CD14-positive monocyte (primary cell): ENCODE measurements around the gene CELF1. TPM values are rescaled to one million over a fixed set of nuclear protein-coding genes. Genes with fewer than 3 reads are reported as not detected.

Experiments used
- DNase-seq, 3 donors: peaks; one replicate each; pipeline ENCODE4 v3.0.0-alpha.2; 2011 to 2022
- H2AFZ ChIP-seq: 2 replicates; pipeline ENCODE4 v1.6.0; 2012; ENCODE audit warnings: mild to moderate bottlenecking, low read depth, low read length, inconsistent platforms; ENCODE audit not compliant: insufficient read depth, poor library complexity, severe bottlenecking
- H3K27ac ChIP-seq, 2 donors: 1 replicate in 1 of 2; 2 replicates in 1 of 2; pipeline ENCODE4 v1.5.1; 2012 to 2013; ENCODE audit warnings: low read length in 2 of 2, control low read depth in 1 of 2, inconsistent platforms in 1 of 2, low read depth in 1 of 2, mild to moderate bottlenecking in 1 of 2
- H3K27me3 ChIP-seq, 2 donors: one replicate each; pipeline versions ENCODE4 v1.6.0 to v1.6.1; 2011 to 2013; ENCODE audit warnings: low read length in 2 of 2; ENCODE audit not compliant: control insufficient read depth in 2 of 2, insufficient read depth in 2 of 2
- H3K36me3 ChIP-seq, 2 donors: replicated peaks in 1 of 2; 1 replicate in 1 of 2; 2 replicates in 1 of 2; pipeline versions ENCODE4 v1.5.1 to v1.6.1; 2012 to 2013; ENCODE audit warnings: low read length in 2 of 2, control low read depth in 1 of 2, inconsistent platforms in 1 of 2, mild to moderate bottlenecking in 1 of 2; ENCODE audit not compliant: insufficient read depth in 2 of 2, control insufficient read depth in 1 of 2
- H3K4me1 ChIP-seq, 2 donors: 1 replicate in 1 of 2; 2 replicates in 1 of 2; pipeline versions ENCODE4 v1.5.1 to v1.6.1; 2012 to 2013; ENCODE audit warnings: low read length in 2 of 2, control low read depth in 1 of 2, inconsistent platforms in 1 of 2, mild to moderate bottlenecking in 1 of 2, moderate library complexity in 1 of 2; ENCODE audit not compliant: insufficient read depth in 2 of 2, control insufficient read depth in 1 of 2
- H3K4me2 ChIP-seq: replicated peaks from 2 replicates; pipeline ENCODE3; 2012; ENCODE audit warnings: low read length, moderate library complexity, mild to moderate bottlenecking; ENCODE audit not compliant: poor library complexity, severe bottlenecking; ENCODE audit errors: extremely low read depth
- H3K4me3 ChIP-seq, 3 experiments: fragments of 200-600 bp in 1 of 3; sonication (generic) in 1 of 3; replicated peaks in 1 of 3; 1 replicate in 2 of 3; 2 replicates in 1 of 3; pipeline ENCODE4 v1.5.1; 2011 to 2013; ENCODE audit warnings: low read length in 3 of 3, mild to moderate bottlenecking in 3 of 3, control low read depth in 2 of 3, low read depth in 2 of 3, inconsistent platforms in 1 of 3, moderate library complexity in 1 of 3
- H3K79me2 ChIP-seq: 2 replicates; pipeline ENCODE4 v1.6.0; 2012; ENCODE audit warnings: mild to moderate bottlenecking, control low read depth, inconsistent platforms, low read length, moderate library complexity; ENCODE audit not compliant: insufficient read depth
- H3K9ac ChIP-seq: 2 replicates; pipeline ENCODE4 v1.6.0; 2017; ENCODE audit warnings: low read length, mild to moderate bottlenecking; ENCODE audit not compliant: insufficient read depth, poor library complexity, severe bottlenecking
- H3K9me3 ChIP-seq, 2 donors: replicated peaks in 1 of 2; 1 replicate in 1 of 2; 2 replicates in 1 of 2; pipeline versions ENCODE4 v1.5.1 to v1.6.1; 2012 to 2013; ENCODE audit warnings: low read length in 2 of 2, control low read depth in 1 of 2; ENCODE audit not compliant: control insufficient read depth in 1 of 2, insufficient read depth in 1 of 2
- H4K20me1 ChIP-seq: 2 replicates; pipeline ENCODE4 v1.6.0; 2012; ENCODE audit warnings: mild to moderate bottlenecking, low read length, control low read depth, moderate library complexity; ENCODE audit not compliant: insufficient read depth
- H3K27ac Mint-ChIP-seq, 7 donors: one replicate each; pipeline ENCODE4 v1.8.0; 2020; ENCODE audit warnings: mild to moderate bottlenecking in 7 of 7, mixed read lengths in 7 of 7, moderate library complexity in 6 of 7, inconsistent platforms in 2 of 7
- H3K27me3 Mint-ChIP-seq, 3 donors: one replicate each; pipeline ENCODE4 v1.8.0; 2021 to 2022; ENCODE audit warnings: low read depth in 3 of 3, mild to moderate bottlenecking in 3 of 3, mixed read lengths in 3 of 3, moderate library complexity in 3 of 3, inconsistent platforms in 1 of 3
- H3K36me3 Mint-ChIP-seq, 2 donors: one replicate each; pipeline ENCODE4 v1.8.0; 2020; ENCODE audit warnings: mixed read lengths in 2 of 2, inconsistent platforms in 1 of 2, mild to moderate bottlenecking in 1 of 2
- H3K4me1 Mint-ChIP-seq: one replicate; pipeline ENCODE4 v1.8.0; 2020; ENCODE audit warnings: mild to moderate bottlenecking, mixed read lengths
- H3K4me3 Mint-ChIP-seq, 2 donors: one replicate each; pipeline ENCODE4 v1.8.0; 2020; ENCODE audit warnings: mild to moderate bottlenecking in 2 of 2, mixed read lengths in 2 of 2, moderate library complexity in 1 of 2
- H3K9me3 Mint-ChIP-seq, 7 donors: one replicate each; pipeline ENCODE4 v1.8.0; 2020 to 2022; ENCODE audit warnings: mixed read lengths in 7 of 7, mild to moderate bottlenecking in 6 of 7, moderate library complexity in 6 of 7, inconsistent platforms in 2 of 7
- CTCF ChIP-seq: fragments of 200-600 bp; IDR thresholded peaks from one replicate; pipeline ENCODE4 v1.8.0; 2022; ENCODE audit warnings: antibody characterized with exemption, mild to moderate bottlenecking
- WGBS: methylation state at CpG from one replicate; pipeline ENCODE4 v1.1.5; 2013; ENCODE audit warnings: missing lambda C conversion rate; ENCODE audit not compliant: insufficient coverage; 5-methylcytosine and 5-hydroxymethylcytosine counted together
- intact Hi-C, 2 donors: fragments of 100-400 bp; cut with micrococcal nuclease; formaldehyde crosslinking; loops; one replicate each; pipeline versions ENCODE4 v1.15.0 to v1.15.1; 2023
- polyA plus RNA-seq, 3 donors: library from polyadenylated mRNA; depleted of rRNA in 1 of 3; unstranded in 2 of 3; stranded (reverse) in 1 of 3; fragments of 300-500 nt in 2 of 3; fragments of >200 nt in 1 of 3; fragmentation: Illumina TruSeq in 2 of 3; gene quantifications; 1 replicate in 2 of 3; 2 replicates in 1 of 3; pipeline ENCODE4 v1.2.3, GENCODE V29; 2012 to 2021

Gene CELF1
- polyA plus RNA-seq, 3 donors = 27.2 to 117 (median 39.9) TPM

- 0% methylated on average over 5 of the region's 9 CpGs for WGBS
- H3K9ac ChIP-seq = peak overlapping the region; percentile 94
- H3K27me3 Mint-ChIP-seq = no peaks in the 10 kb centered on the region
Observed at GRCh38 chr11:47553406-47553743, 443 bp upstream of the CELF1 start.

GRCh38 chr11:47552056-47552565 lies 821 bp downstream of the CELF1 start:
- 0% methylated on average over 20 of the region's 22 CpGs for WGBS

More at GRCh38 chr11:47553406-47553743, 443 bp upstream of the CELF1 start:
- Histone ChIP-seq H3K4me1 (peaks cover 40 to 51% of the 10 kb centered on the region in 2 donors), H3K27ac (peak overlapping the region; percentile 27 to 98), H3K4me3 (peak overlapping the region; percentile 34 to 96 (median 36)), H3K27me3 (no peaks in the 10 kb centered on the region), H3K36me3 (no peaks in the 10 kb centered on the region), H3K4me2 (peak overlapping the region; percentile 95), H4K20me1 (peaks cover 18% of the 10 kb centered on the region), H3K9me3 (no peaks in the 10 kb centered on the region), H3K79me2 (peaks cover 51% of the 10 kb centered on the region), H2AFZ (peak overlapping the region; percentile 81)
- Mint-ChIP-seq H3K27ac (peak overlapping the region; percentile 64 to 98 (median 83)), H3K4me3 (peak overlapping the region; percentile 77 to 86), H3K9me3 (peaks cover 0 to 2% (median 0%) of the 10 kb centered on the region in 7 donors), H3K36me3 (peaks cover 5 to 11% of the 10 kb centered on the region in 2 donors), H3K4me1 (peaks cover 36% of the 10 kb centered on the region)
- DNase-seq = peak in 1 of 3 donors; percentile 26
- intact Hi-C loops = loop anchor here (2.0 to 5.0 kb wide), 4 partner anchors 36 to 56 kb away; no protein-coding TSS in a partner anchor
- peak; percentile 60 for TF ChIP-seq CTCF

More at GRCh38 chr11:47552056-47552565, 821 bp downstream of the CELF1 start:
- H2AFZ ChIP-seq = peak overlapping the region; percentile 85
- H4K20me1 ChIP-seq = peaks cover 23% of the 10 kb centered on the region
- intact Hi-C loops = loop anchor here (2.0 to 5.0 kb wide), 4 partner anchors 35 to 55 kb away; no protein-coding TSS in a partner anchor
- H3K36me3 ChIP-seq = no peaks in the 10 kb centered on the region
- Mint-ChIP-seq H3K4me1 (peaks cover 48% of the 10 kb centered on the region), H3K36me3 (peaks cover 7 to 11% of the 10 kb centered on the region in 2 donors), H3K27ac (peak overlapping the region; percentile 98 to 99 (median 99)), H3K27me3 (no peaks in the 10 kb centered on the region), H3K9me3 (peaks cover 0 to 2% (median 0%) of the 10 kb centered on the region in 7 donors), H3K4me3 (peak overlapping the region; percentile 96 to 98)
- H3K27me3 ChIP-seq = no peaks in the 10 kb centered on the region
- H3K4me3 ChIP-seq = peak overlapping the region; percentile 81 to 96 (median 92)
- peak overlapping the region; percentile 95 for H3K4me2 ChIP-seq
- H3K27ac ChIP-seq = peak overlapping the region; percentile 94 to 98
- peak; percentile 46 to 72 (median 59) for DNase-seq
- H3K9ac ChIP-seq = peak overlapping the region; percentile 94
- peaks cover 52 to 62% of the 10 kb centered on the region in 2 donors for H3K4me1 ChIP-seq
- peaks cover 64% of the 10 kb centered on the region for H3K79me2 ChIP-seq
- no peak for TF ChIP-seq CTCF
- H3K9me3 ChIP-seq = no peaks in the 10 kb centered on the region
